B cell (primary cell): ENCODE data around the gene LRCH3. TPM values are rescaled to one million over a fixed set of nuclear protein-coding genes. Genes with fewer than 3 reads are reported as not detected.
"Not testable (repeated sequence)": the region's sequence is repeated elsewhere in the genome, so short reads cannot be mapped to it uniquely, and the experiment has no call there.

Source experiments
- ATAC-seq: fragments of 200-7000 bp; cut with Tn5 transposase; one replicate; pipeline ENCODE4 v1.10.0; 2021; ENCODE audit warnings: low read depth, mild to moderate bottlenecking, moderate number of reproducible peaks, moderate library complexity
- CTCF ChIA-PET: fragments of 350-600 bp; sonication (Branson Sonifier 250); formaldehyde crosslinking; loops from one replicate; lab custom pipeline; 2021; ENCODE audit warnings: antibody characterized with exemption, inconsistent platforms; lab: Charles Lee
- POLR2A ChIA-PET: fragments of 350-600 bp; sonication (Branson Sonifier 250); formaldehyde crosslinking; loops from one replicate; lab custom pipeline; 2021; ENCODE audit warnings: antibody characterized with exemption; lab: Charles Lee
- DNase-seq: peaks from one replicate; pipeline ENCODE4 v3.0.0; 2013
- H2AFZ ChIP-seq: 2 replicates; pipeline ENCODE4 v1.6.1; 2012; ENCODE audit warnings: mild to moderate bottlenecking, low read depth, low read length; ENCODE audit not compliant: insufficient read depth, poor library complexity, severe bottlenecking
- H3K27ac ChIP-seq, 2 donors: 1 replicate in 1 of 2; 2 replicates in 1 of 2; pipeline ENCODE4 v1.5.1; 2012 to 2013; ENCODE audit warnings: low read length in 2 of 2, mild to moderate bottlenecking in 2 of 2, moderate library complexity in 1 of 2
- H3K27me3 ChIP-seq, 4 experiments: fragments of 200-600 bp in 1 of 4; sonication (generic) in 1 of 4; replicated peaks in 1 of 4; 1 replicate in 2 of 4; 2 replicates in 2 of 4; pipeline versions ENCODE4 v1.6.1 to v1.7.0; 2013 to 2016; ENCODE audit warnings: low read length in 3 of 4, mild to moderate bottlenecking in 2 of 4, mixed read lengths in 1 of 4, moderate library complexity in 1 of 4; ENCODE audit not compliant: insufficient read depth in 4 of 4, control insufficient read depth in 3 of 4; ENCODE audit errors: control extremely low read depth in 1 of 4
- H3K36me3 ChIP-seq, 2 experiments: replicated peaks in 1 of 2; 1 replicate in 1 of 2; 2 replicates in 1 of 2; pipeline versions ENCODE4 v1.6.1 to v1.7.1; 2013; ENCODE audit warnings: low read length in 1 of 2; ENCODE audit not compliant: insufficient read depth in 2 of 2, control insufficient read depth in 1 of 2; ENCODE audit errors: control extremely low read depth in 1 of 2, extremely low read depth in 1 of 2
- H3K4me1 ChIP-seq, 2 donors: fragments of 200-600 bp in 1 of 2; sonication (generic) in 1 of 2; 1 replicate in 1 of 2; 2 replicates in 1 of 2; pipeline versions ENCODE4 v1.5.1 to v1.6.1; 2013 to 2017; ENCODE audit warnings: low read length in 2 of 2; ENCODE audit not compliant: control insufficient read depth in 2 of 2, insufficient read depth in 2 of 2
- H3K4me2 ChIP-seq: replicated peaks from 2 replicates; pipeline ENCODE3; 2012; ENCODE audit warnings: mild to moderate bottlenecking, low read depth, low read length; ENCODE audit not compliant: poor library complexity, severe bottlenecking
- H3K4me3 ChIP-seq, 5 experiments: fragments of 200-600 bp in 1 of 5; sonication (generic) in 1 of 5; 1 replicate in 3 of 5; 2 replicates in 2 of 5; pipeline versions ENCODE4 v1.5.1 to v1.7.0; 2011 to 2016; ENCODE audit warnings: low read length in 4 of 5, mild to moderate bottlenecking in 4 of 5, low read depth in 2 of 5, control low read depth in 1 of 5, moderate library complexity in 1 of 5; ENCODE audit not compliant: insufficient read depth in 1 of 5; ENCODE audit errors: control extremely low read depth in 1 of 5, extremely low read depth in 1 of 5
- H3K79me2 ChIP-seq: fragments of 200-600 bp; sonication (generic); one replicate; pipeline ENCODE4 v1.6.0; 2016; ENCODE audit warnings: low read length; ENCODE audit not compliant: control insufficient read depth, insufficient read depth
- H3K9ac ChIP-seq: fragments of 200-600 bp; sonication (generic); 2 replicates; pipeline ENCODE4 v1.6.1; 2017; ENCODE audit warnings: mild to moderate bottlenecking, low read length, moderate library complexity
- H3K9me3 ChIP-seq, 3 donors: one replicate each; pipeline versions ENCODE4 v1.6.1 to v1.7.1; 2013; ENCODE audit warnings: low read length in 2 of 3; ENCODE audit not compliant: control insufficient read depth in 2 of 3, insufficient read depth in 1 of 3; ENCODE audit errors: control extremely low read depth in 1 of 3
- H4K20me1 ChIP-seq: 2 replicates; pipeline ENCODE4 v1.6.0; 2012; ENCODE audit warnings: mild to moderate bottlenecking, low read length; ENCODE audit not compliant: insufficient read depth, control insufficient read depth, poor library complexity, severe bottlenecking
- H3K27ac Mint-ChIP-seq: one replicate; pipeline ENCODE4 v1.8.0; 2021; ENCODE audit warnings: mixed read lengths
- H3K27me3 Mint-ChIP-seq: one replicate; pipeline ENCODE4 v1.8.0; 2021; ENCODE audit warnings: mixed read lengths
- H3K4me1 Mint-ChIP-seq: one replicate; pipeline ENCODE4 v1.8.0; 2021; ENCODE audit warnings: mixed read lengths
- H3K4me3 Mint-ChIP-seq: one replicate; pipeline ENCODE4 v1.8.0; 2021; ENCODE audit warnings: mixed read lengths
- H3K9me3 Mint-ChIP-seq: one replicate; pipeline ENCODE4 v1.8.0; 2022; ENCODE audit warnings: mixed read lengths; ENCODE audit not compliant: insufficient read depth
- EZH2 ChIP-seq: IDR thresholded peaks from 2 replicates; pipeline ENCODE4 v1.6.1; 2012; ENCODE audit warnings: borderline replicate concordance, low read depth, mild to moderate bottlenecking, moderate library complexity, low read length; ENCODE audit not compliant: insufficient read depth, poor library complexity, severe bottlenecking
- WGBS: methylation state at CpG from one replicate; pipeline ENCODE4 v1.1.5; 2013; ENCODE audit warnings: missing lambda C conversion rate; ENCODE audit not compliant: insufficient coverage; 5-methylcytosine and 5-hydroxymethylcytosine counted together
- intact Hi-C: fragments of 100-400 bp; cut with micrococcal nuclease; formaldehyde crosslinking; loops from one replicate; pipeline ENCODE4 v1.10.0; 2022
- polyA plus RNA-seq: library from polyadenylated mRNA; depleted of rRNA; stranded (reverse); fragments of >200 nt; gene quantifications from 2 replicates; pipeline ENCODE4 v1.2.3, GENCODE V29; 2012
- total RNA-seq, 2 donors: library from RNA; stranded (reverse); fragments of 120-200 nt in 1 of 2; gene quantifications; 1 replicate in 1 of 2; 2 replicates in 1 of 2; pipeline versions ENCODE4 v1.2.3 to v1.2.4, GENCODE V29; 2013 to 2022
- TF ChIP-seq, protein P1 (sequence below): fragments of 200-600 bp; IDR thresholded peaks from one replicate; pipeline ENCODE4 v1.8.0; 2022; ENCODE audit warnings: antibody characterized with exemption, mild to moderate bottlenecking

LRCH3 gene
- total and polyA plus RNA-seq, 2 donors (not counting 1 experiment from before 2014, with no cell fraction given): 30.1 to 136 TPM

DNA sequence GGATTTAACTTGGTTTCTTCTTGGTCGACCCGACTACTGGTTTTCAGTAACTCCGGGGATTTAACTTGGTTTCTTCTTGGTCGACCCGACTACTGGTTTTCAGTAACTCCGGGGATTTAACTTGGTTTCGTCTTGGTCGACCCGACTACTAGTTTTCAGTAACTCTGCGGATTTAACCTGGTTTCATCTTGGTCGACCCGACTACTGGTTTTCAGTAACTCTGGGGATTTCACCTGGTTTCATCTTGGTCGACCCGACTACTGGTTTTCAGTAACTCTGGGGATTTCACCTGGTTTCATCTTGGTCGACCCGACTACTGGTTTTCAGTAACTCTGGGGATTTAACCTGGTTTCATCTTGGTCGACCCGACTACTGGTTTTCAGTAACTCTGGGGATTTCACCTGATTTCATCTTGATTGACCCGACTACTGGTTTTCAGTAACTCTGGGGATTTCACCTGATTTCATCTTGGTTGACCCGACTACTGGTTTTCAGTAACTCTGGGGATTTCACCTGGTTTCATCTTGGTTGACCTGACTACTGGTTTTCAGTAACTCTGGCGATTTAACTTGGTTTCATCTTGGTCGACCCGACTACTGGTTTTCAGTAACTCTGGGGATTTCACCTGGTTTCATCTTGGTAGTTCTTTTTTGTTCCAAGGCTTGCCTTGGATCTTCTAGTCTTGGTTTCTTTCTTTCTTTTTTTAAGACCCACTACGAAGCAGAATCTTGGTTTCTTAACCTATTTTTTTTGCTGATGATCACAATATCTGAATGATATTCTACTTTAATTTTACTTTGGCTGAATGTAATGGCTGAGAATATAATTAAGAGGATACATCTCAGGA, 130.6 kb downstream of the LRCH3 start:
- WGBS: 77% methylated on average over 19 of the region's 24 CpGs
- H4K20me1 ChIP-seq, POLR2A ChIA-PET, H3K4me1 ChIP-seq, H3K9ac ChIP-seq, H3K27ac ChIP-seq, H3K4me1 Mint-ChIP-seq, DNase-seq, CTCF ChIA-PET, H3K79me2 ChIP-seq, intact Hi-C loops, H3K27me3 ChIP-seq, H3K27ac Mint-ChIP-seq, H3K27me3 Mint-ChIP-seq, H3K4me3 ChIP-seq, H3K36me3 ChIP-seq, H3K9me3 ChIP-seq, ATAC-seq, H2AFZ ChIP-seq, H3K4me3 Mint-ChIP-seq, H3K9me3 Mint-ChIP-seq, H3K4me2 ChIP-seq: not testable (repeated sequence)

DNA sequence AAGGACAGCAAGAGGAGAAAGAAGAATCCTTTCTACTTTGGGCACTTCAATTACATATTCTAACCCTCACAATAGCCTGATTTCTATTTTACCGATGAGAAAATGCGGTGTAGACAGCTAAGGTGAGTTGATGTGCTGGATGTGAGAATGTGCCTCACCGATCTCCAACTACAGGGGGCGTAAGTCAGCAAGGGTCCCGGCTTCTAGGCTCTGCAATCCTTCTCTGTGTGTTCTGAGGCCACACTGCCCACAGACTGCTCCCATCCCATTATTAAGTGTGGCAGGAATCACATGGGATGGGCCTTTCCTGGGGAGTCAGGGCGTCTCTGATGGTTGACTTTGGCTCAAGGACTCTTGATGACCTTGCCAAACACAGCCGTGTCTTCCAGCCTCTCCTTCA, 135.4 kb downstream of the LRCH3 start:
- intact Hi-C loops: no loop called here

DNA sequence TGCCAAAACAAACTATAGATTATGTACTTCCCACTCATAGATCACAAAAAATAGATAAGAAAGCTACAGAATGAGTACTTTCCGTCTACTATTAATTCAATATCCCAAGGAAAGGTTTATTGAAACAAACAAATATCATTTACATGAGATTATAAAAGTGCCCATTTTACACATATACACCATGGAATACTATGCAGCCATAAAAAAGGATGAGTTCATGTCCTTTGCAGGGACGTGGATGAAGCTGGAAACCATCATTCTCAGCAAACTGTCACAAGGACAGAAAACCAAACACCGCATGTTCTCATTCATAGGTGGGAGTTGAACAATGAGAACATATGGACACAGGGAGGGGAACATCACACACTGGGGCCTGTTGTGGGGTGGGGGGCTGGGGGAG, 136.5 kb downstream of the LRCH3 start:
- H2AFZ ChIP-seq, H3K4me3 Mint-ChIP-seq, H3K27ac ChIP-seq, H3K9ac ChIP-seq, H3K4me1 ChIP-seq, H3K36me3 ChIP-seq, POLR2A ChIA-PET, H3K4me2 ChIP-seq, H3K9me3 Mint-ChIP-seq, H3K4me3 ChIP-seq, H3K9me3 ChIP-seq, DNase-seq, H3K27me3 ChIP-seq, H3K4me1 Mint-ChIP-seq, CTCF ChIA-PET, ATAC-seq, H4K20me1 ChIP-seq, H3K27me3 Mint-ChIP-seq, H3K27ac Mint-ChIP-seq, H3K79me2 ChIP-seq, intact Hi-C loops: not testable (repeated sequence)
- WGBS: no CpG with 5 or more reads among the region's 3 CpGs

More for the DNA sequence above, 135.4 kb downstream of the LRCH3 start:
- Mint-ChIP-seq H3K27ac (no peak overlapping the region), H3K9me3 (no peaks in the 10 kb centered on the region), H3K4me3 (no peak overlapping the region), H3K27me3 (no peaks in the 10 kb centered on the region), H3K4me1 (no peaks in the 10 kb centered on the region)
- CTCF ChIA-PET: interaction anchor here (0.6 to 1.0 kb wide), 3 partner anchors 65 to 327 kb away, joined by 3 to 7 read pairs (median 3); no protein-coding TSS in a partner anchor
- WGBS: 100% methylated on average over 2 of the region's 7 CpGs
- H3K4me2 ChIP-seq: no peak overlapping the region
- no peaks in the 10 kb centered on the region for H3K4me1 ChIP-seq
- no peaks in the 10 kb centered on the region for H4K20me1 ChIP-seq
- TF ChIP-seq, protein P1, sequence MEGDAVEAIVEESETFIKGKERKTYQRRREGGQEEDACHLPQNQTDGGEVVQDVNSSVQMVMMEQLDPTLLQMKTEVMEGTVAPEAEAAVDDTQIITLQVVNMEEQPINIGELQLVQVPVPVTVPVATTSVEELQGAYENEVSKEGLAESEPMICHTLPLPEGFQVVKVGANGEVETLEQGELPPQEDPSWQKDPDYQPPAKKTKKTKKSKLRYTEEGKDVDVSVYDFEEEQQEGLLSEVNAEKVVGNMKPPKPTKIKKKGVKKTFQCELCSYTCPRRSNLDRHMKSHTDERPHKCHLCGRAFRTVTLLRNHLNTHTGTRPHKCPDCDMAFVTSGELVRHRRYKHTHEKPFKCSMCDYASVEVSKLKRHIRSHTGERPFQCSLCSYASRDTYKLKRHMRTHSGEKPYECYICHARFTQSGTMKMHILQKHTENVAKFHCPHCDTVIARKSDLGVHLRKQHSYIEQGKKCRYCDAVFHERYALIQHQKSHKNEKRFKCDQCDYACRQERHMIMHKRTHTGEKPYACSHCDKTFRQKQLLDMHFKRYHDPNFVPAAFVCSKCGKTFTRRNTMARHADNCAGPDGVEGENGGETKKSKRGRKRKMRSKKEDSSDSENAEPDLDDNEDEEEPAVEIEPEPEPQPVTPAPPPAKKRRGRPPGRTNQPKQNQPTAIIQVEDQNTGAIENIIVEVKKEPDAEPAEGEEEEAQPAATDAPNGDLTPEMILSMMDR: no peak
- no peak for TF ChIP-seq EZH2
- H3K36me3 ChIP-seq: peaks cover 0 to 2% of the 10 kb centered on the region in 2 experiments
- POLR2A ChIA-PET: no interaction called here
- H3K9ac ChIP-seq: no peak overlapping the region
- no peaks in the 10 kb centered on the region for H3K79me2 ChIP-seq
- DNase-seq: no peak
- no peak overlapping the region for H3K27ac ChIP-seq
- ATAC-seq: no peak
- no peaks in the 10 kb centered on the region for H3K27me3 ChIP-seq
- H2AFZ ChIP-seq: no peak overlapping the region
- no peak overlapping the region for H3K4me3 ChIP-seq
- no peaks in the 10 kb centered on the region for H3K9me3 ChIP-seq
